Esophagus squamous epithelium (tissue), 4 donors: ENCODE measurements around the gene LMOD1.

Experiments
- POLR2A ChIP-seq, 4 donors: fragments of 450-650 bp; IDR thresholded peaks; one replicate each; pipeline ENCODE4 v1.6.1; 2017; ENCODE audit warnings: antibody characterized with exemption in 4 of 4, mild to moderate bottlenecking in 4 of 4, moderate library complexity in 3 of 4
- TF ChIP-seq, protein P1 (sequence below), 6 experiments: fragments of 450-650 bp in 4 of 6; fragments of 200-600 bp in 2 of 6; sonication (generic) in 2 of 6; IDR thresholded peaks; one replicate each; pipeline ENCODE4 v1.5.1; 2016 to 2019; ENCODE audit warnings: antibody characterized with exemption in 6 of 6, mild to moderate bottlenecking in 4 of 6, moderate library complexity in 4 of 6

GRCh38 chr1:201870397-201870796, 76.0 kb downstream of the LMOD1 start:
- TF ChIP-seq POLR2A (IDR thresholded peaks at IDR 0.05): no peak
- TF ChIP-seq, protein P1, sequence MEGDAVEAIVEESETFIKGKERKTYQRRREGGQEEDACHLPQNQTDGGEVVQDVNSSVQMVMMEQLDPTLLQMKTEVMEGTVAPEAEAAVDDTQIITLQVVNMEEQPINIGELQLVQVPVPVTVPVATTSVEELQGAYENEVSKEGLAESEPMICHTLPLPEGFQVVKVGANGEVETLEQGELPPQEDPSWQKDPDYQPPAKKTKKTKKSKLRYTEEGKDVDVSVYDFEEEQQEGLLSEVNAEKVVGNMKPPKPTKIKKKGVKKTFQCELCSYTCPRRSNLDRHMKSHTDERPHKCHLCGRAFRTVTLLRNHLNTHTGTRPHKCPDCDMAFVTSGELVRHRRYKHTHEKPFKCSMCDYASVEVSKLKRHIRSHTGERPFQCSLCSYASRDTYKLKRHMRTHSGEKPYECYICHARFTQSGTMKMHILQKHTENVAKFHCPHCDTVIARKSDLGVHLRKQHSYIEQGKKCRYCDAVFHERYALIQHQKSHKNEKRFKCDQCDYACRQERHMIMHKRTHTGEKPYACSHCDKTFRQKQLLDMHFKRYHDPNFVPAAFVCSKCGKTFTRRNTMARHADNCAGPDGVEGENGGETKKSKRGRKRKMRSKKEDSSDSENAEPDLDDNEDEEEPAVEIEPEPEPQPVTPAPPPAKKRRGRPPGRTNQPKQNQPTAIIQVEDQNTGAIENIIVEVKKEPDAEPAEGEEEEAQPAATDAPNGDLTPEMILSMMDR (IDR thresholded peaks at IDR 0.05): no peak
